CD4-positive, alpha-beta memory T cell (primary cell): Measurements from ENCODE around the gene CEP55. TPM values are rescaled to one million over a fixed set of nuclear protein-coding genes. Genes with fewer than 3 reads are reported as not detected.

ENCODE experiments used
- CTCF ChIA-PET: fragments of 350-600 bp; sonication (Branson Sonifier 250); formaldehyde crosslinking; loops from one replicate; lab custom pipeline; 2021; ENCODE audit warnings: inconsistent platforms; ENCODE audit not compliant: partially characterized antibody; lab: Charles Lee
- POLR2A ChIA-PET: fragments of 350-600 bp; sonication (Branson Sonifier 250); formaldehyde crosslinking; loops from one replicate; lab custom pipeline; 2021; ENCODE audit not compliant: partially characterized antibody; lab: Charles Lee
- DNase-seq, 5 donors: peaks; one replicate each; pipeline versions ENCODE4 v3.0.0 to v3.0.0-alpha.2; 2020 to 2022; ENCODE audit warnings: mixed read lengths in 1 of 5
- H3K27ac ChIP-seq: one replicate; pipeline ENCODE4 v1.7.0; 2013; ENCODE audit warnings: low read depth, low read length
- H3K27me3 ChIP-seq: 2 replicates; pipeline ENCODE4 v1.7.0; 2013; ENCODE audit warnings: mild to moderate bottlenecking, low read length, moderate library complexity; ENCODE audit not compliant: insufficient read depth
- H3K36me3 ChIP-seq: 2 replicates; pipeline ENCODE4 v1.7.0; 2013; ENCODE audit warnings: mild to moderate bottlenecking, low read length, moderate library complexity; ENCODE audit not compliant: insufficient read depth
- H3K4me1 ChIP-seq: 2 replicates; pipeline ENCODE4 v1.7.0; 2013; ENCODE audit warnings: mild to moderate bottlenecking, low read length, moderate library complexity; ENCODE audit not compliant: insufficient read depth
- H3K4me3 ChIP-seq, 2 donors: one replicate each; pipeline ENCODE4 v1.7.0; 2013; ENCODE audit warnings: low read length in 2 of 2, mild to moderate bottlenecking in 1 of 2
- H3K9me3 ChIP-seq, 2 donors: one replicate each; pipeline ENCODE4 v1.7.0; 2013; ENCODE audit warnings: low read length in 2 of 2, control low read depth in 1 of 2; ENCODE audit not compliant: control insufficient read depth in 1 of 2
- H3K27ac Mint-ChIP-seq, 7 donors: one replicate each; pipeline ENCODE4 v1.8.0; 2020 to 2021; ENCODE audit warnings: mixed read lengths in 7 of 7, mild to moderate bottlenecking in 6 of 7, inconsistent platforms in 3 of 7, moderate library complexity in 3 of 7
- H3K27me3 Mint-ChIP-seq, 2 donors: one replicate each; pipeline ENCODE4 v1.8.0; 2020 to 2021; ENCODE audit warnings: mixed read lengths in 2 of 2
- H3K36me3 Mint-ChIP-seq, 2 donors: one replicate each; pipeline ENCODE4 v1.8.0; 2020 to 2021; ENCODE audit warnings: mixed read lengths in 2 of 2, inconsistent platforms in 1 of 2, mild to moderate bottlenecking in 1 of 2
- H3K4me1 Mint-ChIP-seq, 4 donors: one replicate each; pipeline ENCODE4 v1.8.0; 2020 to 2021; ENCODE audit warnings: mixed read lengths in 4 of 4, mild to moderate bottlenecking in 1 of 4
- H3K4me3 Mint-ChIP-seq, 8 donors: one replicate each; pipeline ENCODE4 v1.8.0; 2020 to 2021; ENCODE audit warnings: mixed read lengths in 8 of 8, mild to moderate bottlenecking in 7 of 8, moderate library complexity in 6 of 8, inconsistent platforms in 3 of 8
- H3K9me3 Mint-ChIP-seq, 8 donors: one replicate each; pipeline ENCODE4 v1.8.0; 2020 to 2021; ENCODE audit warnings: mixed read lengths in 8 of 8, mild to moderate bottlenecking in 5 of 8, inconsistent platforms in 3 of 8, moderate library complexity in 1 of 8
- intact Hi-C: fragments of 100-400 bp; cut with micrococcal nuclease; formaldehyde crosslinking; loops from one replicate; pipeline ENCODE4 v1.15.1; 2023
- polyA plus RNA-seq, 2 donors: library from polyadenylated mRNA; unstranded; fragments of 300-500 nt; fragmentation: Illumina TruSeq; gene quantifications; one replicate each; pipeline ENCODE4 v1.2.3, GENCODE V29; 2021
- total RNA-seq, 2 experiments: library from RNA; stranded (reverse); gene quantifications; one replicate each; pipeline ENCODE4 v1.2.3, GENCODE V29; 2021

CEP55 gene
- total and polyA plus RNA-seq, 4 experiments from 2014 or later = 0.17 to 0.69 (median 0.33) TPM

GRCh38 chr10:93572606-93573005 lies 76.2 kb downstream of the CEP55 start:
- DNase-seq = no peak
- H3K4me3 ChIP-seq = no peak overlapping the region
- no peak overlapping the region for H3K27ac ChIP-seq
- no peak overlapping the region for H3K4me3 Mint-ChIP-seq
- H3K4me1 ChIP-seq = peaks cover 6% of the 10 kb centered on the region
- ChIA-PET POLR2A (no interaction called here), CTCF (no interaction called here)
- no peak overlapping the region for H3K27ac Mint-ChIP-seq
- peaks cover 3% of the 10 kb centered on the region for H3K27me3 ChIP-seq
- peaks cover 25 to 39% of the 10 kb centered on the region in 2 donors for H3K27me3 Mint-ChIP-seq
- H3K9me3 ChIP-seq = no peaks in the 10 kb centered on the region
- no peaks in the 10 kb centered on the region for H3K36me3 Mint-ChIP-seq
- H3K4me1 Mint-ChIP-seq = peaks cover 5 to 12% (median 7%) of the 10 kb centered on the region in 4 donors
- no peaks in the 10 kb centered on the region for H3K9me3 Mint-ChIP-seq
- intact Hi-C loops = no loop called here
- H3K36me3 ChIP-seq = no peaks in the 10 kb centered on the region

GRCh38 chr10:93573051-93573909 lies 76.9 kb downstream of the CEP55 start:
- no peak overlapping the region for H3K27ac ChIP-seq
- intact Hi-C loops = no loop called here
- H3K4me1 Mint-ChIP-seq = peaks cover 5 to 12% (median 7%) of the 10 kb centered on the region in 4 donors
- H3K36me3 ChIP-seq = no peaks in the 10 kb centered on the region
- H3K27me3 ChIP-seq = peaks cover 3% of the 10 kb centered on the region
- H3K4me1 ChIP-seq = peaks cover 6% of the 10 kb centered on the region
- H3K4me3 Mint-ChIP-seq = peak overlapping the region in 1 of 8 donors; percentile 4
- CTCF ChIA-PET = no interaction called here
- H3K9me3 ChIP-seq = no peaks in the 10 kb centered on the region
- no peaks in the 10 kb centered on the region for H3K36me3 Mint-ChIP-seq
- H3K4me3 ChIP-seq = no peak overlapping the region
- peak overlapping the region in 1 of 7 donors; percentile 4 for H3K27ac Mint-ChIP-seq
- H3K27me3 Mint-ChIP-seq = peaks cover 18 to 38% of the 10 kb centered on the region in 2 donors
- POLR2A ChIA-PET = no interaction called here
- no peak for DNase-seq
- H3K9me3 Mint-ChIP-seq = no peaks in the 10 kb centered on the region

GRCh38 chr10:93573924-93574323 lies 77.5 kb downstream of the CEP55 start:
- Histone ChIP-seq H3K27ac (no peak overlapping the region), H3K4me3 (no peak overlapping the region), H3K27me3 (peaks cover 3% of the 10 kb centered on the region), H3K4me1 (peaks cover 6% of the 10 kb centered on the region), H3K9me3 (no peaks in the 10 kb centered on the region), H3K36me3 (no peaks in the 10 kb centered on the region)
- no peak overlapping the region for H3K4me3 Mint-ChIP-seq
- peaks cover 0 to 4% (median 0%) of the 10 kb centered on the region in 8 donors for H3K9me3 Mint-ChIP-seq
- peaks cover 5 to 12% (median 7%) of the 10 kb centered on the region in 4 donors for H3K4me1 Mint-ChIP-seq
- intact Hi-C loops = no loop called here
- no peak overlapping the region for H3K27ac Mint-ChIP-seq
- ChIA-PET POLR2A (no interaction called here), CTCF (no interaction called here)
- H3K27me3 Mint-ChIP-seq = peaks cover 18 to 36% of the 10 kb centered on the region in 2 donors
- H3K36me3 Mint-ChIP-seq = no peaks in the 10 kb centered on the region
- DNase-seq = no peak

- peaks cover 18% of the 10 kb centered on the region in 2 donors for H3K27me3 Mint-ChIP-seq
- no peak overlapping the region for H3K4me3 ChIP-seq
- no peak for DNase-seq
- no peak overlapping the region for H3K27ac ChIP-seq
- H3K27me3 ChIP-seq = no peaks in the 10 kb centered on the region
- no peaks in the 10 kb centered on the region for H3K9me3 ChIP-seq
- H3K9me3 Mint-ChIP-seq = peaks cover 2 to 17% (median 12%) of the 10 kb centered on the region in 8 donors
- no peaks in the 10 kb centered on the region for H3K36me3 Mint-ChIP-seq
- H3K4me3 Mint-ChIP-seq = no peak overlapping the region
- ChIA-PET POLR2A (no interaction called here), CTCF (no interaction called here)
- H3K36me3 ChIP-seq = no peaks in the 10 kb centered on the region
- intact Hi-C loops = no loop called here
- peaks cover 5 to 12% (median 7%) of the 10 kb centered on the region in 4 donors for H3K4me1 Mint-ChIP-seq
- H3K4me1 ChIP-seq = peaks cover 6% of the 10 kb centered on the region
- no peak overlapping the region for H3K27ac Mint-ChIP-seq
Measured at GRCh38 chr10:93576888-93577287, 80.5 kb downstream of the CEP55 start.

- H3K36me3 Mint-ChIP-seq = no peaks in the 10 kb centered on the region
- CTCF ChIA-PET = no interaction called here
- H3K27me3 ChIP-seq = no peaks in the 10 kb centered on the region
Measured at GRCh38 chr10:93577565-93577964, 81.2 kb downstream of the CEP55 start.

More at GRCh38 chr10:93577565-93577964, 81.2 kb downstream of the CEP55 start:
- peaks cover 0 to 11% (median 7%) of the 10 kb centered on the region in 4 donors for H3K4me1 Mint-ChIP-seq
- H3K27me3 Mint-ChIP-seq = peaks cover 12 to 15% of the 10 kb centered on the region in 2 donors
- H3K27ac Mint-ChIP-seq = no peak overlapping the region
- H3K9me3 ChIP-seq = no peaks in the 10 kb centered on the region
- H3K9me3 Mint-ChIP-seq = peaks cover 2 to 17% (median 12%) of the 10 kb centered on the region in 8 donors
- no peaks in the 10 kb centered on the region for H3K36me3 ChIP-seq
- no peak overlapping the region for H3K4me3 Mint-ChIP-seq
- no peak overlapping the region for H3K4me3 ChIP-seq
- H3K4me1 ChIP-seq = peaks cover 6% of the 10 kb centered on the region
- intact Hi-C loops = no loop called here
- no peak for DNase-seq
- POLR2A ChIA-PET = no interaction called here
- no peak overlapping the region for H3K27ac ChIP-seq

Other genes starting within 250 kb of the CEP55 start
- gene MYOF, start 14.3 kb upstream of the CEP55 start, total RNA-seq = 1 to 10 TPM; 1.2 to 2.2 TPM
- gene MYOF, start 14.3 kb upstream of the CEP55 start, polyA plus RNA-seq = not detected
- gene FFAR4, start 70.1 kb downstream of the CEP55 start, total RNA-seq = not detected
- gene FFAR4, start 70.1 kb downstream of the CEP55 start, polyA plus RNA-seq = not detected
- not detected for gene RBP4, start 104.6 kb downstream of the CEP55 start, total RNA-seq
- not detected for gene RBP4, start 104.6 kb downstream of the CEP55 start, polyA plus RNA-seq
- gene PDE6C, start 115.9 kb downstream of the CEP55 start, total RNA-seq = not detected
- gene PDE6C, start 115.9 kb downstream of the CEP55 start, polyA plus RNA-seq = not detected
- gene FRA10AC1, start 206.0 kb downstream of the CEP55 start, total RNA-seq = 10 to 100 TPM; 21.6 to 32.5 TPM
- 1 to 10 TPM; 7.1 to 8.6 TPM for gene FRA10AC1, start 206.0 kb downstream of the CEP55 start, polyA plus RNA-seq